Stimulated activated CD4-positive, alpha-beta T cell treated with anti-CD3 and anti-CD28 coated beads, Interleukin-4, amount 100 ng/mL, for 4 hours (primary cell): ENCODE measurements around the gene PREB.

Experiments used
- DNase-seq, 2 experiments: peaks; one replicate each; pipeline ENCODE4 v3.0.0-alpha.2; 2020

Gene PREB

GRCh38 chr2:27152102-27152795 lies 17.8 kb upstream of the PREB start:
- DNase-seq = no peak

GRCh38 chr2:27150639-27151230 lies 16.3 kb upstream of the PREB start:
- no peak for DNase-seq

DNA sequence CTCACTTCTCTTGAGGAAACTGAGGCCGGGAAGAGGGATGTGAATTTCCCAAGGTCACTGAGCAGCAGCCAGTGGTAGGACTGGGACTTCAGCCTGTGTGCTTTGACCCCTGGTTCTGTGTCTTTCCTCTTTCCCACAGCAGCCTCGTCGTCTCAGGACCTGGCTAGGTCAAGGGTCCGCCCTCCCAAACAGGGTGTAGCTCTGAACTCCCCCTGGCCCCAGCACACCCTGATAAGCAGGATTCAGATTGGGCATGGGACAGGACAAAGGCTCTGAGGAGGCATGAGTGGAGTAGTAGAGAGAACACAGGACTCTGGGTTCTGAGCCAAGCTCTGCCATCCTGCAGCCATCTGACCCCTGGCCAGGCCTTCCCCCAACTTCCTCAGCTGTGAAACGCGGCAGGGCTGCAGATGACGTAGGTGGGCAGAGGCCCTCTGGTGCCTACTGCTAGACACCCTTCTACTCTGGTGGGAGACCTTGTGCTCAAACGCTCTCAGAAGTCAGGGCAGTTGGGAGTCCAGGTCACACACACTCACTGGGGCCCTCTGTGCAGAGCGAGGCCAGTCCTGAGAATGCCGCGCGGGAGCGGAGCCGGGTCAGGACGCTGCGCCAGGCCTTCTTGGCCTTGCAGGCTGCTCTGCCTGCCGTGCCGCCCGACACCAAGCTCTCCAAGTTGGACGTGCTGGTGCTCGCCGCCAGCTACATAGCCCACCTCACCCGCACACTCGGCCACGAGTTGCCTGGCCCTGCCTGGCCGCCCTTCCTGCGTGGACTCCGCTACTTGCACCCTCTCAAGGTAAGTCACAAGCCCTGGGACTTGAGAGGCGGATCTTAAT lies 15.4 kb upstream of the PREB start:
- no peak for DNase-seq

GRCh38 chr2:27148801-27149439 lies 14.5 kb upstream of the PREB start, which contains the start of gene TCF23:
TSS of gene TCF23 (plus strand) at chr2:27149004. CDS start at chr2:27149134, 130 bp downstream.
- DNase-seq = no peak

GRCh38 chr2:27147935-27148334 lies 13.5 kb upstream of the PREB start:
- DNase-seq = no peak

- DNase-seq = no peak
These were observed 11.2 kb upstream of the PREB start for GRCh38 chr2:27145682-27146081.

DNA sequence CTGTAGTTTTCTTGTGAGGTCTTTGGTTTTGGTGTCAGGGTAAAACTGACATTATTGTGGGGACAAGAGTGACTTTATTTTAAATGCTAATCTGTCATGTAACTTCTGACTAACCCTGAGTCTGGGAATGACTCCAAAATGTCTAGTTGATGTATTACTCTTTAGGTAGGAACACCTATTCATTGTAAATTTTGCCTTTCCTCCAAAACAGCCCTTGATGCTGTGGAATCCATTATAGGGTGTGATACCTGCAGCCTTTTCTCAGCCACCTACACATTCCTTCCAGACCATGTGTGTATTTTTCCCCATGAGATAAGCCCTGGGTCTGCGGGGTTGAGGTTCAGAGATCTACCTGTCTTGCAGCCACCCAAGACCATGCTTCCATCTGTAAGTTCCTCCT lies 8.8 kb upstream of the PREB start:
- DNase-seq = no peak

- DNase-seq = no peak
These were observed 4.9 kb upstream of the PREB start, which contains the start of gene PRR30 for GRCh38 chr2:27139310-27139709. TSS of gene PRR30 (minus strand) at chr2:27139410. CDS start at chr2:27138329, 1,081 bp downstream.

GRCh38 chr2:27138111-27138510 lies 3.7 kb upstream of the PREB start:
- DNase-seq = no peak

- DNase-seq = no peak
These were observed 3.0 kb upstream of the PREB start for GRCh38 chr2:27137322-27137935.

DNA sequence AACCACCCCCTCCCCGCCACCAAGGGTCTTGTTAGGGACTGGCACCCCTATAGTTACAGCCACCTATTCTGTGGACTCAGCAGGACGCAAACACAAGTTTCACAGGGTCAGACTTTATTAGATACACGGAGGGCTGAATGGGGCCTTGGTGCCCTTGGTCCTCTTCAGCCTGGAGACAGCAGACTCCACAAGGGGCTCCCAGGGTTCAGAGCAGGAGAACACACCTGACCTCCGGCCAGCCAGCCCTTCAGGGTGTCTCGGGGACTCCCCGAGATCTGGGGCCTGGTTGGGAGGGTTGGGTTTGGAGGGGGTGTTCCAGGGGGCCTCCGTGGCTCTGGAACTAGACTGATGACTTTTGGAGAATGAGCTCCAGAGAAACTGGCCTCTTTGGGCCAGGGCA lies 2.3 kb upstream of the PREB start:
- no peak for DNase-seq

DNA sequence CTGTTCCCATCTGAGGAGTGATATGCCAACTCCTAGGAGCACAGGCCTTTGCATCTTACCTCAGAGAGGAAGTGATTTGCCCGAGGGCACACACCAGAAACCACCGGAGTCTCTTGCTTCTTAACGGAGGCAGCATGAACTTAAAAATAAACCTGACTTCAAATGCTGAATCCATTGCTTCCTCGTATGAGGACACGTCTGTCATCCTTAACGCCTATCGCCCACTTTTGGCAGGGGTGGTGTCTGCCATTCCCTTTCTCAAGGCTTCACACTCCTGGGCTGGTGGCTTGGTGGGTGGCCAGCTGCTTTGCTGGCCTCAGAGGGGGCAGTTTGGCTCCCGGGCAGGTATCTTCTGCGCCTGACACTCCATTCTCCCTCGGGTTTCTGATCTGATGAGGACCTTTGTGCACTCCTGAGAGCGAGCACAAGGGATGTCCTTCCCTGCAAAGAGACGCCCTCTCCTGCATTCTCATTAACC lies 1.1 kb upstream of the PREB start:
- DNase-seq = no peak

GRCh38 chr2:27134781-27135477 lies 493 bp upstream of the PREB start:
- DNase-seq = no peak

GRCh38 chr2:27133195-27133875 lies 1.1 kb downstream of the PREB start:
- DNase-seq = peak; percentile 22 to 34

- DNase-seq = no peak
These were observed 3.0 kb downstream of the PREB start for GRCh38 chr2:27131429-27131828.

GRCh38 chr2:27130396-27130795 lies 4.0 kb downstream of the PREB start:
- DNase-seq = no peak

DNA sequence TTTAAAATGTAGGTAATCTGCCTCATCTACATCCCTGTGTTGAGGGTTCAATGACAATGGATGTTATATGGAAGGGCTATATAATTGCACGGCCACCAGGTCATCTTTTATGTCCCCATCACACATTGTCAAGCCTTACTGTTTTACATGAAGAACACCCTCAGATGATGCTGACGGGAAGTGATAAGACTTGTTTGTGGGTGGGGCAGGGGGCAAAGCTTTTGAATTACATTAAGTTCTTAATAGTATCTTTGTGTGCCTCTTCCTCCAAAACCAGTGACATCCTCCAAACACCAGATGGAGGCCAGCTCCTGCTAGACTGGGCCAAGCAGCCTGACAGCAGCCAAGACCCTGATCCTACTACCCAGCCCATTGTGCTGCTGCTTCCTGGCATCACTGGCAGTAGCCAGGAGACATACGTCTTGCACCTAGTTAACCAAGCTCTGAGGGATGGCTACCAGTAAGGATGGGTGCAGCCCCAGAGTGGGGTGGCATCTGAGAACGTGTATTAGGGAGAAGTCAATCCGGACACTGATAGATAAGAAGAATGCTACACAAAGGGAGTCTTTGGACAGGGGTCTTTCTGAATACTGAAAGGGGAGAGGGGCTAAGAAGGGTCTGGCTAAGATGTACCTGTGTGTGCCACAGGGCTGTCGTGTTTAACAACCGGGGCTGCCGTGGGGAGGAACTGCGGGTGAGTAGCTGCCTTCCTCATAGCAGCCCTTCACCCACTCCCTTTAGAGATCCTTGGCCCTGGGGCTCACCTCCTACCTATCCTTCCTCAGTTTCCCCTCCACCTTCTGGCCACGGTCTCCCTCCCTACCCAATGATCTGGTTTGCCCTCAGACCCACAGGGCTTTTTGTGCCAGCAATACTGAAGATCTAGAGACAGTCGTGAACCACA lies 5.5 kb downstream of the PREB start:
- no peak for DNase-seq

DNA sequence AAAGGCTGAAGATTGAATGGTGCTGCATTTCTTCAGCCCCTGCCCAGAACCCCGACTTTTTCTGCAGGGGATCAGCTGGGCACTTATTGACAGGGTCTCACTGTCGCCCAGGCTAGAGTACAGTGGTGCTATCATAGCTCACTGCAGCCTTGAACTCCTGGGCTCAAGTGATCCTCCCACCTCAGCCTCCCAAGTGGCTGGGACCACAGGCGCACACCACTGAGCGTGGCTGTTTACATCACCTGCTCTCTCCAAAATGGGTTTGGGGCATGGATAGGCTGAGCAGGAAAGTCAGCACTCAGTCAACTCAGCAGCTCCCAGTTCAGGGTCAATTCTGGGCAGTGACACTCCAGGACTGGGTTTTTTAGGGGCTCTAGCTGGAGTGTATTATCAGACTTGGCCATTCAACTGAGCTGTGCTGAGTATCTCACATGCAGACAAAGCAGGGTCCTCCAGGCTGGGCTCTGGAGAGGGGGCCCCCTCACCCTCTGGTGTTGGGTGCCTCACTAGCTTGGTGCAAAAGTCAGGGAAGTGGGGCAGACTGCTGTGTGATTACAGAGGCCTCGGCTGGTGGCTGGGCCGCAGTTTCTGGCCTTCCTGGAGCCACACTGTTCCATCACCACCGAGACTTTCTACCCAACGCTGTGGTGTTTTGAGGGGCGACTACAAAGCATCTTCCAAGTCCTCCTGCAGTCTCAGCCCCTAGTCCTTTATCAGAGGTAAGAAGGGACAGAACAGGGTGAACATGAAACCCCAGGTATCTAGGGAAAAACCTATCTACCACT lies 6.4 kb downstream of the PREB start:
- no peak for DNase-seq

GRCh38 chr2:27126252-27126710 lies 8.2 kb downstream of the PREB start:
- no peak for DNase-seq
